Activated CD8-positive, alpha-beta memory T cell treated with anti-CD3 and anti-CD28 coated beads, Interleukin-2, amount 50 U/mL, for 4 hours (primary cell): ENCODE data around the gene PAPOLA.
"Not testable (repeated sequence)": the region's sequence is repeated elsewhere in the genome, so short reads cannot be mapped to it uniquely, and the experiment has no call there.

Source experiments
- DNase-seq: peaks from one replicate; pipeline ENCODE4 v3.0.0-alpha.2; 2020

PAPOLA gene

GRCh38 chr14:96501740-96502620, at the start of gene PAPOLA:
TSS of gene PAPOLA (plus strand) at chr14:96502382. CDS start at chr14:96502593, 211 bp downstream.
- DNase-seq = peak; percentile 94

DNA sequence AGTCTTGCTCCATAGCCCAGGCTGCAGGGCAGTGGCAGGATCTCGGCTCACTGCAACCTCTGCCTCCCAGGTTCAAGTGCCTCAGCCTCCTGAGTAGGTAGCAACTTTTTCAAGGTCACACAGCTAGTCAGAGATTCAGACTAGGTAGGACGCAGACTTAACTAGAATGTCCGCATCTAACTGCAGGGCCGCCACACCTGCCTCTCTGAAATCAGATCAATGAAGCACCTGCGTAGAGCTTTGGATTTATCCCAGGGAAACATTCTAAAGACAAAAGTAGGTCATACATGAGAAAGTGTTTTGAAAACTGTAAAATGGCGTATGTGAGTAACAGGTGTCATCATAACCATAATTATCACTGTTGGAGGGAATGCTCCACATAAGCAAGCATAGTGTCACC, 49.5 kb upstream of the PAPOLA start:
- DNase-seq = no peak

GRCh38 chr14:96455588-96455987, 46.6 kb upstream of the PAPOLA start:
- no peak for DNase-seq

DNA sequence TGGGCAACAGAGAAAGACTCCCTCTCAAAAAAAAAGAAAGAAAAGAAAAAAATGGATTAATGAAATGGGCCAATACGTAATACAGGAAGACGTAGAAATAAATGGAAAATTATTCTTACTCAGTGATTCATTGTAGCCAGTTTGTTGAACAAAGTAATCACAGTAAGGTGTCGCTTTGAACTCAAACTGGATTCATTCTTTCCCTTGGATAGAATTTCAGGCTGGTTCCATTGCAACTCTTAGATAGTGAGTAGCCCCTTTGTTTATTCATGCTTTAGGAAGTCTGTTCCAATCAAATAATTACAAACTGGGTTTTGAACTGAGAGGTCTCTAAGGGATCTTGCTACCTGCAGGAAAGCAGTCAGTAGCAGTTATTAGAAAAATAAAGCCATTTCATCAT, 42.3 kb upstream of the PAPOLA start:
- no peak for DNase-seq

DNA sequence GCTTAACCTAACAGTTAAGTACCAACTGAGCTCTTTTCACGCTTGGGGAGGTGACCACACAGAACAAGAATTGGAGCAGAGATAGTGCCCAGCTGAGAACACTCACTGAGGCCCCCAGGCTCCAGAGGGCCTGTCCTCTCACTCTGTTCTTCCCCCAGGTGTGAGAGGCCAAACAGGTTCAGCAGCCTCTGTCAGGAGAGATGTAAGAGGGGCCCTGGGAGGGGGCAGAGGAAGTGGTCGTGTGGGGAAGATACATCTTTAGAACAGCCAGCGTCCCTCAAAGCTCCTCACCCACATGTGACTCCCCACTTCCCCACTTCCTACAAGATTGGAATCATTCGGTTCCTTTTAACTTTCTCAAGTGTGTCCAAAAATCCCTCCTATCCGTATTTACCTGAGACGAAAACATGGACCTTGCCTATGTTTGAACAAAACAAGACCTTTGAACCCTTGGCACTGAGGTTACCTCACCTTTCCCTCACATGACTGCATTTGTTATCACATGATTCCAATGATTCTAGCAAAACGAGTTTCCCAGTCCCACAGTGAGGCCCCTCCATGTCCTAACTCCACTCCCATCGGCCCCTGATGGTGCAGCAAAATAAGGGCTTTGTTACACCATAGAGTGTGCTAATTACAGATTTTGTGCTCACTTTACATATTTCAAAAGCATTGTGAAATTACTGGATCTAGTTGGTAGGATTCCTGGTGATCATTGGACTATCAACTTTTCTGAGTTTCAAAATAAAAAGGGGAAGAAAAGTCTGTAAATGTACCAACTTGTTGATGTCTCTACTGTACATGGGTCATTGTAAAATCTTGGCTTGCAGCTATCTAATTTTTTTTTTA, 40.0 kb upstream of the PAPOLA start:
- no peak for DNase-seq

GRCh38 chr14:96464136-96464535, 38.0 kb upstream of the PAPOLA start:
- no peak for DNase-seq

GRCh38 chr14:96466918-96467317, 35.3 kb upstream of the PAPOLA start:
- DNase-seq = no peak

- no peak for DNase-seq
These were observed 31.9 kb upstream of the PAPOLA start for GRCh38 chr14:96470331-96470730.

DNA sequence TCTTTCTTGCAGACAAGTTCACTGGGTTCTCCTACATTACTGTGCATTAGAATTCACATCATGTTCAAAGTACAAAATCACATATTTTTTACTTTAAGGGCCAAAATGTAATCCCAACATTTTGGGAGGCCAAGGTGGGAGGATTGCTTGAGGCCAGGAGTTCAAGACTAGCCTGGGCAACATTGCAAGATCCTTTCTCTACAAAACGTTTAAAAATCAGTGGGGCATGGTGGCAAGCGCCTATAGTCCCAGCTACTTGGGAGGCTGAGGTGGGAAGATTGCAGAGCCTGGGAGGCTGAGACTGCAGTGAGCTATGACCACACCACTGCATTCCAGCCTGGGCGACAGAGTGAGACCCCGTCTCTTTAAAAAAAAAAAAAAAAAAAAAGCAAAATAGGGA, 31.2 kb upstream of the PAPOLA start:
- not testable (repeated sequence) for DNase-seq

- DNase-seq = no peak
These were observed 24.1 kb upstream of the PAPOLA start for GRCh38 chr14:96478119-96478518.

- DNase-seq = no peak
These were observed 22.6 kb upstream of the PAPOLA start for GRCh38 chr14:96479435-96480146.

GRCh38 chr14:96481731-96482314, 20.4 kb upstream of the PAPOLA start:
- no peak for DNase-seq

- no peak for DNase-seq
These were observed 19.2 kb upstream of the PAPOLA start for GRCh38 chr14:96482986-96483385.

DNA sequence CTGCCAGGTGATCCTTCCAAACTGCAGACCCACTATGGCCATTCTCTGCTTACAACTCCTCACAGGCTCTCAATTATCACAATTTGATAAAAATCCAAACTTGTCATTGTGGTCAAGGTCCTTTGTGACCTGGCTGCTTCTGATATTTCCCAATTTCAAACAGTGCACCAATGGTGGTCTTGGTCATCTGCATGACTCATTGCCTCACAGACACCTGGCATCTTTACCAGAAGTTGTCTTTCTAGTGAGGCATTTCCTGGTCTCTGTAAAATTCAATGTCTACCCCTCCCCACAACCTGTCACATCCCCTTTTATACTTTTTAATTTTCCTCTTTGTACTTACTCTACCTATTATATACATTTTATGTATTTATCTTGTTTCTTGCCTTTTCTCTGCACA, 17.8 kb upstream of the PAPOLA start:
- no peak for DNase-seq

GRCh38 chr14:96486705-96487104, 15.5 kb upstream of the PAPOLA start:
- no peak for DNase-seq

- no peak for DNase-seq
These were observed 12.9 kb upstream of the PAPOLA start for GRCh38 chr14:96489327-96489726.

DNA sequence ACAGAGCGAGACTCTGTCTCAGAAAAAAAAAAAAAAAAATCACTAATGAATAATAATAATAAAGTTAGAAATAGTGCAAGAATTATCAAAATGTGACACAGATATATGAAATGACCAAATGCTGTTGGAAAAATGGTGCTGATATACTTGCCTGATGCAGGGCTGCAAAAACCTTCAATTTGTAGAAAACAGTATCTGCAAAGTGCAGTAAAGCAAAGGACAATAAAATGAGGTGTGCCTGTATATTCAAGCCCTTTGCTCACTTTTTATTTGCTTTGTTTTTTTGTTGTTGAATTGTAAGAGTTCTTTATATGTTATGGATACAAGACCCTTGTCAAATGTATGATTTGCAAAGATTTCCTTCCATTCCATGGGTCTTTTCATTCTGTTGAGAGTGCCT, 9.0 kb upstream of the PAPOLA start:
- DNase-seq = no peak

GRCh38 chr14:96494331-96494730, 7.9 kb upstream of the PAPOLA start:
- DNase-seq = no peak

- no peak for DNase-seq
These were observed 5.1 kb upstream of the PAPOLA start for GRCh38 chr14:96497087-96497486.

DNA sequence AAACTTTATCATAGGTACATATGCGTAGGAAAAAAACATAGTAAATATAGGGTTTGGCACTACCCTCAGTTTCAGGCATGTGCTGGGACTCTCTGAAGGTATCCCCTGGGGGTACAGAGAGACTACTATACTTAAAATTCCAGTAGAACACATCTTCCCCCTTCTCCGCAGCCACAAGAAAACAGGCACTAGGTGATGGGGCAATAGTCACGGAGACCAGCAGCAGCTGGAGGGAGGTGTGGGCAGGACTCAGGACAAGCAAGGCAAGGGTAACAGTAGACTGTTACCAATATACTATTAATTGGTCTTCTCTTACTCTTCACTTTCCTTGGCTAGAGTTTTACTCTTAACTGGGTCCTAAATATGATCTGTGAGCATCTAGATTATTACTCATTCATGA, 4.6 kb upstream of the PAPOLA start:
- no peak for DNase-seq

- DNase-seq = peak; percentile 36
These were observed 904 bp upstream of the PAPOLA start for GRCh38 chr14:96501217-96501739.

DNA sequence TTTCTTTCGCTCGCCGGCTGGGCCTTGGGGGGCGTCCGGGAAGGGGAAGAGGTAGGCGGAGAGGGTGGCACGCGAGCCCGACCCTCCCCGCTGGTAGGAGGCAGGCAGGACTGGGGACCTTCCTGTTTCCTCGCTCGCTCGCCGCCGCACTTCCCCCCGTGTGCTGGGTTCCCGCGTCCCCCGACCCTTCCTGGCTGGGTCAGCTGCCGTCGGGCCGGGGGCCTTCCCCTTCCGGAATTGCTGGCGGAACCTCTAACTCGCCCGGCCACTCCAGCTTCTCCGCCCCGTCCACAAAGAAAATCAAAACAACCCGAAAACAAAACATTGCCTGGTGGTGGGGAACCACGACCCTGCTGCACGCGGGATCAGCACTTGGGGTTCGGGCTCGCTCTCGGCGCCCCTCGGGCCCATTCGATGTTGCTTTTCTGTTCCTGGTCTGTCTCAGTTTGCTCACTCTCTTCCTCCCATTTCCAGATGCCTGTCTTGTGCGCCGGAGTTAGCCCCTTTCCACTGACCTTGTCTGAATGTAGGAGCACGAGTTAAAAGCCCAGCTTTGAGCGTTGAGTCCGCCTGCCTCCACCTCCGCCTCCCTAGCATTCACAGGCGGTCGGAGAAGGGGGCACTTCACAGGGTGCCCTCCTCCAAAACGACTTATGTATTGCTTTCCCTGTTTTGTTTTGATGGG, 581 bp downstream of the PAPOLA start:
- peak; percentile 29 for DNase-seq
